Epithelial cell of proximal tubule (primary cell): ENCODE results near the gene TEDC1. TPM values are rescaled to one million over a fixed set of nuclear protein-coding genes. Genes with fewer than 3 reads are reported as not detected.

Experiments used
- DNase-seq: peaks from one replicate; pipeline ENCODE4 v3.0.0-alpha.2; 2011; ENCODE audit warnings: low read depth
- H3K4me3 ChIP-seq: 2 replicates; pipeline ENCODE4 v1.5.1; 2011; ENCODE audit warnings: low read depth, mild to moderate bottlenecking, low read length
- total RNA-seq: library from RNA; depleted of rRNA; stranded (reverse); fragments of >200 nt; gene quantifications from 2 replicates; pipeline ENCODE4 v1.2.3, GENCODE V29; 2015
- TF ChIP-seq, protein P1 (sequence below): conservative IDR thresholded peaks from 2 replicates; pipeline ENCODE4 v1.5.1; 2012; ENCODE audit warnings: low read depth, mild to moderate bottlenecking, low read length

The TEDC1 gene
- total RNA-seq, 1 donor from 2014 or later = 30.5 TPM

DNA sequence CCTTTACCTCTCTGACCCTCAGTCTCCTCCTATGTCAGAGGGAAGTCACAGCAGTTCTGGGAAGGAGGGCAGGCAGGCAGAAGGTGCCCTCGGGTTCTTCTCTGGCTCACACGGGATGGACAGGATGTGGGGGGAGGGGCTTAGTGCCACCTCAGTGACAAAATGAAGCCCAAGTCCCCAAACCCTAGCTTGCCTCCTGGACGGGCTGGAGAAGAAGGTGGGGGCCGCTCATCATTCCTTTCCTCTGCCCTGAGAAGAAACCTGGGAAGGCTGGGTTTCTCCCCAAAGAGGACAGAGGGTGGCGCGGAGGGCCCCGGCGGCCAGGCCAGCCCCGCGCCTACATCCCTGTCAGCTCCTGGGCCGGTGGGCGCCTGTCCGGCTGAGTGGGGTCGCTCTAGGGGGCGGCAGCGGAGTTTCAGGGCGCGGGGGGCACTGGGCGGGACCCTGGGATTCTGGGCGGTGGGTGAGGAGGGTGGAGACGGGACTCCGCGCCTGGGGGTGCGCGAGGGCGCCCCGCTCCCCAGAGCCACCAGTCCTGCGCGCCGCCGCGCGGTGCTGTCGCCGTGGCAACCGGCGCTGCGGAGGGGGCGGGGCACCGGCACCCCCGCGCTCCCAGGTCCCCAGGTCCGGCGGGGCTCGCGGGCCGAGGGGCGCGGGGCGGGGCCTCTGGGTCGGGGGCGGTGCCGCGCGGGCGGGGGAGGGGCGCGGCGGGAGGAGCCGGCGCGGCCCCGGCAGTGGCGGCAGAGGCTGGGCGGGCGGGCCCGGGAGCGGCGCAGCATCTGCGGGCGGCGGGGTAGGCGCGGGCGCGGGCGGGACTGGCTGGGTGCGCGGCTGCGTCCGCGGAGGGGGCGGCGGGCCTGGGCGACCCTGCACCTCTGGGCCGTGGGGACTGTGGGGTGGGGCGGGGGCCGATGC lies 35.1 kb downstream of the TEDC1 start, which contains the start of gene TMEM121:
Gene TMEM121, plus strand, starts transcription at position 723 of the 915 bp plus-strand sequence. CDS start 2,252 bp downstream, outside the sequence.
- no peak for DNase-seq
- H3K4me3 ChIP-seq = peak within 1 kb of the TSS; percentile 56
- TF ChIP-seq, protein P1, sequence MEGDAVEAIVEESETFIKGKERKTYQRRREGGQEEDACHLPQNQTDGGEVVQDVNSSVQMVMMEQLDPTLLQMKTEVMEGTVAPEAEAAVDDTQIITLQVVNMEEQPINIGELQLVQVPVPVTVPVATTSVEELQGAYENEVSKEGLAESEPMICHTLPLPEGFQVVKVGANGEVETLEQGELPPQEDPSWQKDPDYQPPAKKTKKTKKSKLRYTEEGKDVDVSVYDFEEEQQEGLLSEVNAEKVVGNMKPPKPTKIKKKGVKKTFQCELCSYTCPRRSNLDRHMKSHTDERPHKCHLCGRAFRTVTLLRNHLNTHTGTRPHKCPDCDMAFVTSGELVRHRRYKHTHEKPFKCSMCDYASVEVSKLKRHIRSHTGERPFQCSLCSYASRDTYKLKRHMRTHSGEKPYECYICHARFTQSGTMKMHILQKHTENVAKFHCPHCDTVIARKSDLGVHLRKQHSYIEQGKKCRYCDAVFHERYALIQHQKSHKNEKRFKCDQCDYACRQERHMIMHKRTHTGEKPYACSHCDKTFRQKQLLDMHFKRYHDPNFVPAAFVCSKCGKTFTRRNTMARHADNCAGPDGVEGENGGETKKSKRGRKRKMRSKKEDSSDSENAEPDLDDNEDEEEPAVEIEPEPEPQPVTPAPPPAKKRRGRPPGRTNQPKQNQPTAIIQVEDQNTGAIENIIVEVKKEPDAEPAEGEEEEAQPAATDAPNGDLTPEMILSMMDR = no peak

DNA sequence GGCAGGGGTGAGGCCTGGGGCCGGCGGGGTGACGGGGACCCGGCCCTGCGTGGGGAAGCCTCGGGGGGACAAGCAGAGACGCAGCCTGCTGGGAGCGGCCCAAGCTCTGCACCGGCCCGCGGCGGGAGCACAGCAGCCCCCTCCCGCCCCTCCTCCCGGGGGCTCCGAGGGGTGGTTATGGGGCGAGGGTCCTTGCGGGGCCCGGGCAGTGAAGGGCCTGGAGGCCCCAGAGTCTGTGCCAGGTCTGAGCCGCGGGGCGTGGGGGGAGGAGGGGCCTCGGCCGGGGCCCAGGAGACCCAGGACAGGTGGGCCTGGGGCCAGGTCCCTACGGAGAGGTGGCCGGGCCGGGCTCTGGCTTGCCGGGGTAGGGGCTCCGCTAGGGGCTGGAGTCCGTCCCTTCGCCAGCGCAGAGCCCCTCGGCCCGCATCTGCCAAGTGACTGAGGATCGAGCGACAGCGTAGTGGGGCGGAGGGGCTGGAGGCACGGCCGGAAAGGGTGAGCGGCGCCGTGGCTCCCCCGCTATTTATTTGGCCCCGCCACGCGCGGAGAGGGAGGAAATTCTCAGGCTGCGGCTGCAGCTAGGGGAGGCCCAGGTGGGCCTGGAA lies 35.8 kb downstream of the TEDC1 start:
- TF ChIP-seq, protein P1 = no peak
- peak overlapping the region; percentile 56 for H3K4me3 ChIP-seq
- no peak for DNase-seq

DNA sequence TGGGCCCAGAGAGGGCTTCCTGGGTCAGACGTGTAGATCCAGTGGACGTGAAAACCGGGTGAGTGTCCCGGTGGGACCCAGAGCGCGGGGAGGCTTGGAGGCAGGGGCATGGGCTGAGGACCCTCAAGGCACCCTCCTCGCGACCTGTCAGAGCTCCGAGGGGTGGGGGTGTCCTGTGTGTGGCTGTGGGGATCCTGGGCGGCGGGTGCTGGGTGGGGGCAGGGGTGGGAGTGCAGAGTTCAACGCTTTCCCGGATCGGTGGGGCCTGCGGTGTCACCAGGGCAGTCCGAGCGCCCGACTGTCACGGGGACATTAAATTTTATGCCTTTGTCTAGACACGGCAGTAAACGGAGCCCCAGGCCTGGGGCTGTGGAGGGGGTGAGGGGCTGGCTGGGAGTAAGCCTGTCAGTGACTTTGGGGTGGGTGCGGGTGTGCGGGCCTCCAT lies 36.4 kb downstream of the TEDC1 start:
- DNase-seq = no peak
- TF ChIP-seq, protein P1 = no peak
- H3K4me3 ChIP-seq = peak overlapping the region; percentile 56

DNA sequence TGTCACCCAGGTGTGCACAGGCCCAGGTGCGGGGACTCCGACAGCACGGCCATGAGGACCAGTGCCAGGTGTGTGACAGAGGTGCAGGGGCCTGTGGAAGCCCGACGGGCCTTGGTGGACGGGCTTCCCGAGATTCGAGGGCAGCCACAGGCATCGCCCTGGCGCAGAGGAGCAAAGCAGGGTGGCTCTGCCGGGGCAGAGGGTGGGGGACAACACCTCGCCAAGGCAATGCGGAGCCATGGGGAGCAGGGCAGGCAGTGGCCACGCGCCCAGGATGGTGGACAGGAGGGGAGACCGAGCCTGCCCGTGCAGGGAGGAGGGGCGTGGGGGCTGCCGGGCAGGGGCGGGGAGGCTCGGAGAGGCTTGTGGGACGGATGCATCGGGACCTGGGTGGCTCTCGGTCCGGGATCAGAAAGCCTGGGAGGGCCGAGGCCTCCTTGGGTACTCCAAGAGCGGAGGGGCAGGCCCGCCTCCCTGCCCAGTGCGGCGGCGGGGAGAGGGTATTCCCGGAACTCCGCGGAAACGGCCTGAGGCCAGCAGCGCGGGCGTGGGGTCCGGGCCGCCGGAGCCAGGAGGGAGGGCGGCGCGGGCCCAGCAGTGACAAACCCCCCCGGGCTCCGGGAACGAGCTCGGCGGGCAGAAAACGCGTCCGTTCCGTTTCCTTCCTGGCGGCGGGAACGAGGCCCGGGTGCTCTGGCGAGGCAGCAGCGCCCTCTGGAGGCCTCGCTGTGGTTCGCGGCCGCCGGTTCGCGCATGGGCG lies 37.0 kb downstream of the TEDC1 start:
- peak overlapping the region; percentile 56 for H3K4me3 ChIP-seq
- TF ChIP-seq, protein P1 = peak; percentile 64
- DNase-seq = no peak

DNA sequence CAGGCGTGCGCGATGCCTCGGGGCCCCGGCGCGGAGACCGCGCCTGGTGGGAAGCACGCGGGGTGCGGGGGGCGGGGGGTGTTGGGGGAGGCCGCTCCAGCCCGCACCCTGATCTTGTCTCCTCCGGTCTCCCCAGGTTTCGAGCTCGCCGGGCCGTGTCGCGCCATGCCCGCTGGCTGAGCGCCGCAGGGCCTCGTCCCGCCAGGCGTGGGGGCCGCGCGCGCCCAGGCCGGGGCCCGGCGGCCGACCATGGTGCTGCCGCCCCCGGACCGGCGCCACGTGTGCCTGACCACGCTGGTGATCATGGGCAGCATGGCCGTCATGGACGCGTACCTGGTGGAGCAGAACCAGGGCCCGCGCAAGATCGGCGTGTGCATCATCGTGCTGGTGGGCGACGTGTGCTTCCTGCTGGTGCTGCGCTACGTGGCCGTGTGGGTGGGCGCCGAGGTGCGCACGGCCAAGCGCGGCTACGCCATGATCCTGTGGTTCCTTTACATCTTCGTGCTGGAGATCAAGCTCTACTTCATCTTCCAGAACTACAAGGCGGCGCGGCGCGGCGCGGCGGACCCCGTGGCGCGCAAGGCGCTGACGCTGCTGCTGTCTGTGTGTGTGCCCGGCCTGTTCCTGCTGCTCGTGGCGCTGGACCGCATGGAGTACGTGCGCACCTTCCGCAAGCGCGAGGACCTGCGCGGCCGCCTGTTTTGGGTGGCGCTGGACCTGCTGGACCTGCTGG lies 37.7 kb downstream of the TEDC1 start:
- peak overlapping the region; percentile 56 for H3K4me3 ChIP-seq
- no peak for DNase-seq
- TF ChIP-seq, protein P1 = no peak

DNA sequence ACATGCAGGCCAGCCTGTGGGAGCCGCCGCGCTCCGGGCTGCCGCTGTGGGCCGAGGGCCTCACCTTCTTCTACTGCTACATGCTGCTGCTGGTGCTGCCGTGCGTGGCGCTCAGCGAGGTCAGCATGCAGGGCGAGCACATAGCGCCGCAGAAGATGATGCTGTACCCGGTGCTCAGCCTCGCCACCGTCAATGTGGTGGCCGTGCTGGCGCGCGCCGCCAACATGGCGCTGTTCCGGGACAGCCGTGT lies 38.2 kb downstream of the TEDC1 start:
- H3K4me3 ChIP-seq = no peak overlapping the region
- TF ChIP-seq, protein P1 = no peak
- DNase-seq = no peak
